ENCODE data around the gene JSRP1. TPM values are rescaled to one million over a fixed set of nuclear protein-coding genes. Genes with fewer than 3 reads are reported as not detected.
A peak's percentile ranks its signal among the peaks of the same experiment; 100 is the strongest.

Gene JSRP1
- total RNA-seq, 1 donor from 2014 or later: not detected

- DNase-seq (ENCODE audit: low read depth): no peak
- Histone ChIP-seq H3K27me3 (ENCODE audit: control insufficient read depth, insufficient read depth, low read length) (peaks cover 43% of the 10 kb centered on the region), H3K4me3 (ENCODE audit: low read depth, low read length) (no peak overlapping the region), H3K36me3 (ENCODE audit: control insufficient read depth, insufficient read depth, low read length) (no peaks in the 10 kb centered on the region)
- peak; percentile 55 for FAIRE-seq
- TF ChIP-seq CTCF (IDR thresholded peaks at IDR 0.05; ENCODE audit: insufficient read depth, low read length, severe bottlenecking): no peak
These were observed 32.8 kb upstream of the JSRP1 start for GRCh38 chr19:2288818-2289713.

- H3K4me3 ChIP-seq (ENCODE audit: low read depth, low read length): no peak overlapping the region
- DNase-seq (ENCODE audit: low read depth) (no peak), FAIRE-seq (no peak)
- no peak for TF ChIP-seq CTCF (IDR thresholded peaks at IDR 0.05; ENCODE audit: insufficient read depth, low read length, severe bottlenecking)
- H3K36me3 ChIP-seq (ENCODE audit: control insufficient read depth, insufficient read depth, low read length): no peaks in the 10 kb centered on the region
- peaks cover 40% of the 10 kb centered on the region for H3K27me3 ChIP-seq (ENCODE audit: control insufficient read depth, insufficient read depth, low read length)
These were observed 32.2 kb upstream of the JSRP1 start for GRCh38 chr19:2288338-2288817.

- Histone ChIP-seq H3K4me3 (ENCODE audit: low read depth, low read length) (no peak overlapping the region), H3K27me3 (ENCODE audit: control insufficient read depth, insufficient read depth, low read length) (peaks cover 41% of the 10 kb centered on the region), H3K36me3 (ENCODE audit: control insufficient read depth, insufficient read depth, low read length) (no peaks in the 10 kb centered on the region)
- TF ChIP-seq CTCF (IDR thresholded peaks at IDR 0.05; ENCODE audit: insufficient read depth, low read length, severe bottlenecking): no peak
- DNase-seq (ENCODE audit: low read depth): no peak
- no peak for FAIRE-seq
These were observed 31.5 kb upstream of the JSRP1 start for GRCh38 chr19:2287585-2288337.

GRCh38 chr19:2286402-2287140, 30.4 kb upstream of the JSRP1 start:
- H3K4me3 ChIP-seq (ENCODE audit: low read depth, low read length): no peak overlapping the region
- no peaks in the 10 kb centered on the region for H3K36me3 ChIP-seq (ENCODE audit: control insufficient read depth, insufficient read depth, low read length)
- FAIRE-seq (no peak), DNase-seq (ENCODE audit: low read depth) (no peak)
- TF ChIP-seq CTCF (IDR thresholded peaks at IDR 0.05; ENCODE audit: insufficient read depth, low read length, severe bottlenecking): no peak
- H3K27me3 ChIP-seq (ENCODE audit: control insufficient read depth, insufficient read depth, low read length): peaks cover 38% of the 10 kb centered on the region

GRCh38 chr19:2283835-2284507, 27.8 kb upstream of the JSRP1 start:
- Histone ChIP-seq H3K4me3 (ENCODE audit: low read depth, low read length) (no peak overlapping the region), H3K36me3 (ENCODE audit: control insufficient read depth, insufficient read depth, low read length) (no peaks in the 10 kb centered on the region), H3K27me3 (ENCODE audit: control insufficient read depth, insufficient read depth, low read length) (peaks cover 17% of the 10 kb centered on the region)
- FAIRE-seq (no peak), DNase-seq (ENCODE audit: low read depth) (no peak)
- TF ChIP-seq CTCF (IDR thresholded peaks at IDR 0.05; ENCODE audit: insufficient read depth, low read length, severe bottlenecking): no peak

Measured in bronchial epithelial cell (primary cell).